COR-L47 (cell line): ENCODE results near the gene SNCAIP.

Source experiments
- DNase-seq: peaks from one replicate; lab custom pipeline; 2025; lab: John Stamatoyannopoulos, UW

SNCAIP gene

DNA sequence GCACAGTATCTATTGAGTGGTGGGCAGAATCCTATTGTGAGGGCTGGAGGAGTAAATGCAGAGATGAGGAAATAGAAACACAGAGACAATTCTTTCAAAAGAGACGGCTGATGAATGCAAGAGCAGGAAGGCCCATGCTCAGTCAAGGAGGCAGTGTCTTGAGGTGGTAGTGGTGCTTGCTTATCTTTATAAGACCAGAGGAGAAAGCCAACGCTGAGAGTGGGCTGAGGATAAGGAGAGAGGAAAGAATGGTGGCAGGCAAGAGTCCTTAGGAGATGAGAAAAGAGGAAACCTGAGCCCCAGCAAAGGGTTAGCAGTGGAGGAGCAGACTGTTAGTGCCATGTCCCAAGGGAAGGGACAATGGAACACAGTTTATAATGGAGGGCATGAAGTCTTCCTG lies 86.0 kb downstream of the SNCAIP start:
- DNase-seq, result no peak

DNA sequence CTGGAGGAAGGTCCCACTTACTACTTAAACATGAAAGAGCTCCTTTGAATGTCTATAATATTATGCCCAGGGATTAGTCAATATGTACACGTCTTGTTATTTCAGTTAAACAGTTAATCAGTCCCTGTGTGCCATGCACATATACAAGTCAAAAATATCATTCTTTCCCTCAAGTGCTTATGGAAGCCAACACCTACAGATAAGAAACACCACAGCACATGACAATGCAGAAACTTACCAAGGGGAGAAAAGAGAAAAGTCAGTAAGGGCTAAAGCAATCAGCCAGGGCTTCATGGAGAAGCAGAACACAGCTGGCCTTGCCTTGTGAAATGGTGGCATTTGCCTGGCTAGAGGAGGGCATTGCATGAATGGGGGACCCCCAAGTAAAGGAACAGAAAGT lies 88.3 kb downstream of the SNCAIP start:
- no peak for DNase-seq

DNA sequence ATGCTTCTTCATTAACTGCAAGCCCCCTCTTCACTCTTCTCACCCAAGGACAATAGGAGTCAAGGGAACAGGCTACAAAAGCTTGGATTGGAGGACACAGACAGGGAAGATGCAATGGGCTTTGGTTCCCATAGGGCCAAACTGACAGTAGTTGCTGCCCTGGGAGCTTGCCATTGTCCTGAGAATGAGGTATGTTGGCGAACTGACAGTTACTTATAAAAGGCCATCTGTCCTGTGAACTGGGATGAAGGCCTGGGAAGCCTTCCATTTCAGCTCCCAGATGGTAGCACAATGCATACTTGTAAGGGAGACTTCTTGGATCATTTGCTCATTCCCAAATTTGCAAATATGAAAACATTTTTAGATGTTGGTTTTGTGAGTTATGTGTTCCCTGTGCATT lies 88.9 kb downstream of the SNCAIP start:
- no peak for DNase-seq

DNA sequence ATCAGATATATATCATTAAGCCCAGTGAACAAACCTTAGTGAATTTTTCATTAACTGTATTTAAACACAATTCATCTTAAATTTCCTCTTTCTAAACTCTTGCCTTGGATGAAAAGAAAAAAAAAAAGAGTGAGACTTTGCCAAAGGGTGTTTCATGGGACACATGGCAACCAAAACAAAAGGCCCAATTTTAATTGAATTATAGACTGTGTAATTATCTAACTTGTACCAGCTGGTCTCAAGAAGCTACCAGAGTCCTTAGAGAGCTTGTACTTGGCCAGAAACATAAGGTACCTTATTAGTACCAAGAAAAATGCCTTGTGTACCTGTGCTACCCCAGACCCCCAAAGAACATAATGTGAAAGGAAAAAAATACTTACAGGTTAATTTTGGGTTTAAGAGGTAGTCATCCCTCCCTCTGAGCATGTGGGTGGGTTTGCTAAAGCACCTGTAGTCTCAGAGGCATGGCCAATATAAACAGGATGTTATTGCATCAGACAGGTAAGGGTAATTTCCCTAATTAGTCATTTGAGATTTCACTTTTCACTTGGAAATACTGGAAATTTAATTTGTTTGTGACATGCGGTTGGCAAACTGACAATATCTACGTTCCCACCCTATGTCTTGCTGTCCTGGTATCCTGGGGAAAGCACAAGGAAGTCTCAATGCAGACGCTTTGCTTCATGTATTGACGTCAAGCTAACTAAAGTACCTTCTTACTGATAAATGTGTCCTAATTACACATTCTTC lies 90.1 kb downstream of the SNCAIP start:
- DNase-seq, result peak; percentile 67

DNA sequence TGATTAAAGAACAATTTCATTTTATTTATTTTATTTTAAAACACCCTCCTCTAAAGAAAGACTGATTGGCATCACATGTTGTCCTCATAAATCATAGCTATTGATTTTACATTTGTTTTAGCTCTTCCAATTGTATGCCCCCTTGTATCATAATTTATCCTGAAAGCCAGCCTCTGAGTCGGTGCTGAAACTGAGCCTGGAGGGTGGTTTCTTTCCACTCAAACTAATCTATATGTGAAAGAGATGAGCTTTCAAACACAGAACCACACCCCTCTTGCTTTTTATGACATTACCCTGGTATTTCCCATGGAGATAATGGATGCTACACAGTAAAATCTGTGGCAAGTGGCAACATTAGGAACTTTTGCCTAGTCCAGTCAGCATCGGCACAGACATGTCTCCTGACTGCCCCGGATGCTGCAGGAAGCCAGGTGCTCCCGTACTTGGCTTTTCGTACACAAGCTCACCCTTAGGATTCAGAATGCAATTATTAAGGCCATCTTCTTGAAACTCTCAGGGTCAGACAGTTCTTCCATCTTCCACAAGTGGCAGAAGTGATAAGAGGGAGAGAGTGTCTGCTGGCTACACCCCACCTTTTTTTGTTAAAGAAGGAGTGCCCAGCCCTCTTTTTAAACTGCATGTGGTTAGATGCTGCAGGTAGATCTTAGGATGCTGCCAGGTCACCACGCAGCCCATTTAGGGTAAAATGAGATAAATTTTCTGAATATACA lies 91.1 kb downstream of the SNCAIP start:
- DNase-seq, result no peak

DNA sequence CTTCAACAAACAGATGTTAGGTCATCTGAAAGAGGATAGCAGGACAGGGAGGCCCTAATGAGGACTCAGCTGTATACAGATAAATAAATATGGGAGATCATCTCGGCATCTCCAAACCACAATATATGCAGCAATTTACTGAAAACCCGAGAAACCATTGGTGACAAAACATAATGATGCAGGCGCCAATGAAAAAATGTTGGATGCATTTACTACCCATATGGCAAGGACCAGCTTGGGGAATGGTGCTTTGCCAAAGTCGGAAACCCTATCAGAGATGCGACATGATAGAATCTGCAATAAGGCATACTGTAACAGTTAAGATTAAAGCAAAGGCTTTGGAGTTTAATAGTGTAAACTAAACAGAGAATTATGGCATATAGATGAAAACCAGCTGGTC lies 92.0 kb downstream of the SNCAIP start:
- DNase-seq, result no peak

DNA sequence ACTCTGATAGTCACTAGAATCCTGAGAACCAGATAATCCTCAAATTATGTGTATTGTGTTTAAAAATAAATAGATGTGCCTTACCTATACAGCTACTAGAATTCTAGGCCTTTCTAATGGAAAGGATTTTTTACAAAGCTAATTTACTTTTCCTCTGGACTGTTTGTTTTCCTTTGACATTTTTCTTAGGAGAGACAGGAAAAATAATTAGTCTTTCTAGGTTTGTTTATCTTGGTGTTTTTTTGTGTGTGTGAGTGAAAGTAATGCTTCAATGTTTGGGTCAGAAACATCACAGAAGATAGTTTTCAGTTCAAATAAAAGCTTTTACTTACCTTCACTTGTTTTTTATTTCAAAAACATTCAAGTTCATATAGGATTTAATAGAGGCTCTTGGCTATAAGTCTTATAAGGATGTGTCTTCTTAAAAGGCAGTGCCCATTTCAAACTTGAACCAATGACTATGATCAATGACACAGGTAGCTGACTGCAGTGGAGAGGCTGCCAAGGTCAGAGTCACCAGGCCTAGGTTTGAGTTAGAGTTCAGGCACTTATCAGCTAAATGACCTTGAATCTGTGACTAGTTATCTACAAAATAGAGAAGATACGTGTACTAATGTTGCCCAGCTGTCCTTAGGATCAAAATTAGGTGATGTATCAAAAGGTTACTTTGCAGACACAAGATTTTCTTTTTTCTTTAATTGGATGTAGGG lies 92.8 kb downstream of the SNCAIP start:
- no peak for DNase-seq

DNA sequence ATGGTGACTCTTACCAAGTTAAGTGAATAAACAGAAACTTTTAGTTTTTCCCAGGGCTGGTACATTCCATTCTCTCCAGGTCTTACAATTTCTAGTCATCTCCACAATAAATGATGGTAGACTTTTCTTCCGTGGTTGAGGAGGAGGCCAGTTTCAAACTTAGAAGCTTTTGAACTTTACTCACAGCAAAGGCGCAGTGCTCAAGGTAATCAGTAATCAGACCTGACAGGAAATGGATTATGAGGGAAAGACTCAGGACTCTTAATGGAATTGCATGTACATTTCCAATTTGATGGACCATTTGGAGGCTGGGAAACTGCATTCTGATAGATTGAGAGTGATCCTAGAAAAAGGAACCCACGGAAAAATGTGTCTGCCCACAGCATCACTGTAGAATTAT lies 93.7 kb downstream of the SNCAIP start:
- DNase-seq, result no peak

DNA sequence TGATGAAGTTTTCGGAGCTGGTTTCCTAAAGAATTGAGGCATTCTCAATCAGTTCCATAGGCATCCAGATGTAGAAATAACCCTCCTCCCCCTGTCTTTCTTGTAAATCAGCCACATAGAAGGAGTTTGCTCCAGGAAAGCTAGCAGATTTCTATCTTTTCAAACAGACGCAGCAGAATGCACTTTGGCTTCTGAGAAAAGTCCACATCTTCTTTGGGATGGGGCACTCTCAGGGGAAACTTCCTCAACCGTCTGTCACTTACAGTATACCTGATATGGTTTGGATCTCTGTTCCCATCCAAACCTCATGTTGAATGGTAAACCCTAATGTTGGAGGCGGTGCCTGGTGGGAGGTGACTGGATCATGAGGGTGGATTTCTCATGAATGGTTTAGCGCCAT lies 94.1 kb downstream of the SNCAIP start:
- no peak for DNase-seq

DNA sequence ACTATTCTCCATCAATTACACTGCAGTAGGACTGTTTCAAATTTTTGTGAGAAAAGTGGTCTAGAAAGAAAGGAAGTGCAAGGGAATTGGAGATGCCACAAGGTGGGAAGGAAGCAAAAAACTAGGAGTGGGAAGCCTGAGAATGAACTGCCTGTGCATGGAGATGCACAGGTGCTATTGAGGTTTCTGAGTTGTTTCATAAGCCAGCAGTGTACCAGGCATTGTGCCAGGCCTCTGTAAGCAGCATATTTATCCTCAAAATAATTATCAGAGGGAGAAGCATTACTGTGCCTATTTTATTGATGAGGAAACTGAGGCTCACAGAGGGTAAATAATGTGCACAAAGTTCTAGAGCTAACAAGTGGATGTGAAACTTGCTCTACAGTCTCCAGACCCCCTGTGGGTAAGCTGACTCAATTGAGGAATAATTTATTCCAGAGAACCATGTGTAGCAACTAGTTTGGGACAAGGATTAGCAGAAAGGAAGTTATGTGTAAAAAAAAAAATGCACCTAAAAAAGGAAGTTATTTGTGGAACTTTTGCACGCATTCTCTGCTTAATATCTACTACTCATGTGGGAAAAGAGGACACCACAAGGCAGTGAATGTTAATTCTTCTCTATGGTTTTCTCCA lies 96.7 kb downstream of the SNCAIP start:
- DNase-seq, result no peak

DNA sequence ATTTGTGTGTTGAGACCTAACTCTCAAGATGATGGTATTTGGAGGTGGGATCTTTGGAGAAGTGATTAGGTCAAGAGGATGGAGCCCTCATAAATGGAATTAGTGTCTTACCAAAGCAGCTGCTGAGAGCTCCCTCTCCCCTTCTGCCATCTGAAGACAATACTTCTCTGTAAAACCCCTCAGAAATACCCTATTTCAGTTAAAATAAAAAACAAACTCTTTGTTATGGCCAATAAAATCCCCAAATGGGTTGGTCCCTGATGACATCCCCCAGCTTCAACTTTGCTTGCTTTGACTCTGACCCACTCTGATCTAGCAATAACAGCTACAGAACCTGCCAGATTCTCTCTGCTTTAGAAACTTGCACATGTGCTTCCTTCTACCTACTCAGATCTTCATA lies 100.9 kb downstream of the SNCAIP start:
- DNase-seq, result no peak

DNA sequence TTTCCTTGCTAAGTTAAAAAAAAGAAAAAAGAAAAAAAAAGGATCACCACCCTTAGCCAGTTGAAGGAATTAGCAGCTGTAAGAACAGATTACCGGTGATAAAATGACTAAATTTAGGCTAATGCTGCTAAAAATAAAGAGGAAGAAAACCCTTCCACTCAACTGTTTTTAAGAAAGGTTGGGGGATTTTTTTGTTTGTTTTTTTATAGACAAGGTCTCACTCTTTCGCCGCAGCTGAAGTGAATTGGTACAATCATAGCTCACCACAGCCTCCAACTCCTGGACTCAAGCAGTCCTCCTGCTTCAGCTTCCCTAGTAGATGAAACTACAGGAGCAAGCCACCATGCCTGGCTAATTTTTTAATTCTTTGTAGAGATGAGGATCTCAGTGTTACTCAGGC lies 101.7 kb downstream of the SNCAIP start:
- no peak for DNase-seq

DNA sequence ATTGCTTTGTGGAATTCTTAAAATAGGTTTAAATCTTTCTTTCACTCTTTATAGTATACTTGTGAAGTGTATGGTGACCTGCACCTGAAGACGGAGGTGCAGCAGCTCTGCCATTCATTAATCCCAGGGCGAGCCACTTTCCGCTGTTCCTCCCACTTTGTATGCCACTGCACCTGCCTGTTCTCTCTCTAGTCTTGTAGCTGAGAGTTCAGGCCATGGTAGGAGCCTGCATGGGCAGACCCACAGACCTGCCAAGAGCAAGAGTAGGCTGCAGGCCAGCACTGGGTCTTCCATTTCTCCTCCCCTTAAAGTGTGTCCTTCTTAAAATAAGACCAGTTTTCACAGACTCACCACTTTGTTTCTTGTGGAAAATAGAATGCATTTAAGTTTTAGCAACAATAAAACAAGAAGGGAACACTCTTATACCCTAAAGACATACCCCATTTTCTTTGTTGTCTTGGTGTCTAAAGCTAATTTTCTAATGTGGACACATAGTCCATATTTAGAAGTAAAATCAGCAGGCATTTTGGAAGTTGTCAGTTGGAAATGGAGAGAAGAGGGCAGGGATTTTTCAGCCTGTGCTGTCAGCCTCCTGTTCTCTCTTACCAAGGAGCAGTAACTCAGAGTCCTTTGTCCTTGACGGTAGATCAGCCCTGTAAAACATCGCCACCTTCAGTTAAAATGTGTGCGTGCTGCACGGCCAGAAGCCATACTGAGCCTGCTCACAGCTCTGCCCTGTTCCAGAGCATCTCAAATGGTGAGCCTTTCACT lies 103.2 kb downstream of the SNCAIP start:
- DNase-seq, result peak; percentile 35

DNA sequence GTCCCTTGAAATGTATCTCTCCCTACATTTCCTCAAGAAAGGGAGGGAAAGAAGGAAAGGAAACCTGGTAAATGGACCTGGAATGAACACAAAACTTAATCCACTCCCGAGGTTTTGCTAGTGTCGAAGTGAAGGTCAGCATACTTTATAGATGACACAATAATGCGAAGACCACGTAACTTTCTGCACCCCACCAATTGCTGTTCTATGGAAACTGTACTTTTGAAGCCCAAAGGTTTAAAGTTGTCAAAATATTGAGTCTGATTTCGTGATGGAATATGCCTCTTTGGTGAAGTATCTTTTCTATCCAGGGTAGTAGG lies 103.7 kb downstream of the SNCAIP start:
- no peak for DNase-seq

DNA sequence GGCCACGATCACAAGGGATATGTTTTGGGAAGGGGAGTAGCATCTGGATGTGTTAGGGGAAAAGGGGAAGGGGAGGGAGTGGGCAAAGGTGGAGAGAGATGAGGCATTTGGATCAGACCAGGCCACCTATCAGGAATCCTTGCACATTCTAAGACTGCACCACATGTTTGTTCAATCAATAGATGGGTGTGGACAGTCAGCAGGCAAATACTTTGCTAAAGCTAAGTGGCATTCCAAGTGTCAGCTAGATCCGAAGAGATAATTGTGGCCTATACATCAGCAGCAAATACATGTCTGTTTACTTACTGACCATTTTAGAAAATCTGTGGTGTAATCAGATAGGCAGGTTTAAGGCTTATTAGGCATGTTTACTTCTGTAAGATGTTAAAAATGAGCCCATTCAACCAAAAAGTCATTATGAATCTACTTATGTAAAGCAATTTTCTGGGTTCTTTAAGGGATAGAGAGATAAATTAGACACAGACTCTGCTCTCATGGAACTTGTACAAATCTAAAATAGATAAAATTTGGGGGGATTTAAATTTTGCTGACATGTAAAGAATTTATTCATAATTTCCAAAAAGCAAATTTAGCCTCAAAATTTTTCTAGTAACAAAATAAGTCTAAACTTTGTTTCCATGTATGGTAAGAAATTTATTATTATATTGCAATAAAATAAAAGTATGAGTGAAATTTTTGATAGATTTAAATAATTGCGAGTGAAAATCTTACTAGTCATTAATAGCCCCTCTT lies 107.3 kb downstream of the SNCAIP start:
- peak; percentile 35 for DNase-seq

DNA sequence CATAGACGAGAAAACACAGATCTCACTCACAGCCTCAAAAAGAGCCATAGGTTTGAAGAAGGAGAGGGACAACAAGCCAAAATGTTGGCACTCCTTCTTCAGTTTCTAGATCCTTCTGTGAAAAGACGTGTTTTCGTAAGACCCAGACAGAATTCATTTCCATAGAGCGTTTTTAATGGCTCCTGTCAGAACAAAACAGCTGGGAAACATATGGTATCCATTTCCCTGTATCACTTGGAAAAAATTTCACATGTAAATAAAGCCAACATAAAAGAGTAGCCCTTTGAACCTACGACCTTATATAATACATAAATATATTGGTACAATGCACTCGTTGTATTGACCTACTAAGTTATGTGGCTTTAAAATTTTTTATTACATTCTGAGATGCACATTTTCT lies 108.1 kb downstream of the SNCAIP start:
- DNase-seq, result no peak

DNA sequence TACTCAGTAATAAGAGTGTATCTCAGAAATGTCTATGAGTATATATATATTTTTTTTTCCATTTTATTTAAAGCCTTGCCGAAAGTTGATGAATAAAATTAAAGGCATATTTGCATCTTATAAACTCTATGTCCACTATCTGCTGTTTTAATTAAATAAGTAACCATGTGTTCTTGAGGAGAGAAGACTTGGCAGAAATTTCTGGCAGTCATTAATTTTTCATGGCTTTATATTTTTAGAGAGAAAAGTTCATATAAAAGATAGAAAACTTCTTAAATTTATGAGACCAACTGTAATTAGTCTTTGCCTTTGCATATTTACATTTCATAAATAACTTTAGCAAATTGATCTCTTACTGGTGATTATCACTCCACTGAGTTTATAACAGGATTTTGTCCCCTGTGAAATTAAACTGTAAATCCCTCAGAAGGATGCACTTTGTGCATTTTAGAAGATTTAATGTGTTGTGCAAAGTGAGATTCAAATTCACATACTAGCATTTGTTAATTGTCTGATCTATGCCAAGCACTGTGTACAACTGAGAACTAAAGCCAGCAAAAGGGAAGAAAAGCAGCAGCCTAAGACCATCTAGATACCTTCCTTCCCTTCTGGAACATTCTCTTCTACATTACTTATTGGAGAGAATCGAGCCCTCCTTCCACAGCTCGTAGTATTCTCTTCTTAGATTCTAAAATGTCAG lies 108.7 kb downstream of the SNCAIP start:
- DNase-seq, result no peak

DNA sequence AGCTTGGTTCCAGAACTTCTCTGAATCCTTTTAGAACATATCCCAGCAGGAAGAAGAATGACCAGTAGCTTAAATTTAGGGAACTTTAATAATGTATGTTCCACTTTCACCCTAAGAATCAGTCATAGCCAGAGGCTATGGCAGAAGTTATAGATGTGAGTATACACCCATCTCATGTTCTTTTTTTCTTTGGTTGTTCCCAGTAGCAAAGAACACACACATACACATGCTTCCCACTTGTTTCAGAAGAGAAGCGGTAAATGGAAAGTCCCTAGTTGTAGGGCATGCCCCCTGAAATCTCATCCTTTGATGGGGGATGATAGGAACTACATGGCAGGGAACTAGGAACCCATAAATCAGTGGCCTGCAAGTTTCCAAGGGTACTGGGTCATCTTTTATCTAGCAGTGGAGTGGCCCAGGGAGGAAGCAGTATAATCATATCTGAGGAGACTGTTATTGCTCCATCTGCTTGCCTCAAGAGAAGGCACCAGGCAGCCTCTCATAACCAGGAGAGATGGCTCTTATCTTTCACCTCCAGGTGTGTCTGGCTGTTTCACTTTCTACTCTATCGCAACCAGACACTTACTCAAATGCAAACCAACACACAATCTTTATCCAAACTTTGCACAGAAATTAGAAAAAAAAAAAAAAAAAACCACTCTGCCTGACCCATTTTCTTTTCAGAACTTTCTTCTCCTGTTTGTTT lies 109.5 kb downstream of the SNCAIP start:
- DNase-seq, result no peak

DNA sequence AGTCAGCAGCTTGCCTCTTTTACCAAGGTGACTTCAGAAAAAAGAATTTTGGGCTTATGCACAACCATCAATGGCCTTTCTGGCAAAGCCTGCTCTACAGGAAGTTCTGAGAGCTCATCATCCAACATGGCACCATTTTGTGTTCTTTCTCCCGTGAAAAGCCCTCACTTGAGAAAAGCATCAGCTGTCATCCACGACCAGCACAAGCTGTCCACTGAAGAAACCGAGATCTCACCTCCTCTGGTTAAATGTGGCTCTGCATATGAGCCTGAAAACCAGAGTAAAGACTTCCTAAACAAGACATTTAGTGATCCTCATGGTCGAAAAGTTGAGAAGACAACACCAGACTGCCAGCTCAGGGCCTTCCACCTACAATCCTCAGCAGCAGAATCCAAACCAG lies 111.2 kb downstream of the SNCAIP start:
- no peak for DNase-seq

DNA sequence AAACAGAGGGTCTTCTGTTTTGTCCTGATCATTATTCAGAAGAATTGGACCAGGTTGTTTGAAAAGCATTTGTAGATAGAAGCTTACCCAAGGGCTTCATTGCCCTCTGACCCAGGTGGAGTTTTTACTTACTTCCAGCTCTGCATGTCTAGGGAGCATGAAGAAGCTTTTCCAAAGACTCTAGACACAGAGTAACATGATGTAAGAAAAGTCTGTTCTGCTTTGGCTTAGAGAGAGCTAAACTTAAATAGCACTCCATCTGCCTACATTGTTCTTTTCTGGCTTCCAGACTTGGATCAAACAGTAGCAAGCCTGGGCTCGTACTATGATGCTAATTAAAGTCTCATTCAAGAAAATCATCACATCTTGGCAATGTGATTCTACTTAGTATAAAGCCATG lies 112.1 kb downstream of the SNCAIP start:
- no peak for DNase-seq
